Adrenal gland (tissue), 5 donors: ENCODE data around the gene KRT37.

ENCODE experiments used
- POLR2A ChIP-seq, 2 donors: fragments of 450-650 bp; IDR thresholded peaks; one replicate each; pipeline ENCODE4 v1.6.1; 2017; ENCODE audit warnings: antibody characterized with exemption in 2 of 2, mild to moderate bottlenecking in 2 of 2, moderate library complexity in 1 of 2
- TF ChIP-seq, protein P1 (sequence below), 6 experiments: fragments of 450-650 bp in 4 of 6; fragments of 200-600 bp in 2 of 6; sonication (generic) in 1 of 6; IDR thresholded peaks; 1 replicate in 5 of 6; 2 replicates in 1 of 6; pipeline versions ENCODE4 v1.5.1 to v1.8.0; 2016 to 2021; ENCODE audit warnings: antibody characterized with exemption in 6 of 6, mild to moderate bottlenecking in 2 of 6, moderate library complexity in 1 of 6
- donor health status: DM: no; HTN: no; CAD: no.

DNA sequence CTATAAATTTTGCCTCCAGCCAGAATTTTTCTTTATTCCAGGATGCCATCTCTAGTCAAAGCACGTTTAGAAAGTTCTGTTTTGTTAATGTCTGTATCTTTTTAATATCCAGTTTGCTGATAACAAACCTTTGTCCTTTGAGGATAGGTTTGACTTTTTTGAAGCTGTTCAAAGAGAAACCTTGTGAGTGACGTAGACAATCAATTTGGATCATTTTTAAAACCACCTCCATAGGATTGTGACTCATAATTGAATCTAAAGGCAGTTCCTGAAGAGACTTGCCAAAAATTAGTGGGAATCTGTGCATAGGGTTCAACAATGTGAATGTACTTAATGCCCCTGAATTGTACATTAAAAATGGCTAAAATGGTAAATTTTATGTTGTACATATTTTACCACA lies 32.9 kb downstream of the KRT37 start:
- TF ChIP-seq, protein P1, sequence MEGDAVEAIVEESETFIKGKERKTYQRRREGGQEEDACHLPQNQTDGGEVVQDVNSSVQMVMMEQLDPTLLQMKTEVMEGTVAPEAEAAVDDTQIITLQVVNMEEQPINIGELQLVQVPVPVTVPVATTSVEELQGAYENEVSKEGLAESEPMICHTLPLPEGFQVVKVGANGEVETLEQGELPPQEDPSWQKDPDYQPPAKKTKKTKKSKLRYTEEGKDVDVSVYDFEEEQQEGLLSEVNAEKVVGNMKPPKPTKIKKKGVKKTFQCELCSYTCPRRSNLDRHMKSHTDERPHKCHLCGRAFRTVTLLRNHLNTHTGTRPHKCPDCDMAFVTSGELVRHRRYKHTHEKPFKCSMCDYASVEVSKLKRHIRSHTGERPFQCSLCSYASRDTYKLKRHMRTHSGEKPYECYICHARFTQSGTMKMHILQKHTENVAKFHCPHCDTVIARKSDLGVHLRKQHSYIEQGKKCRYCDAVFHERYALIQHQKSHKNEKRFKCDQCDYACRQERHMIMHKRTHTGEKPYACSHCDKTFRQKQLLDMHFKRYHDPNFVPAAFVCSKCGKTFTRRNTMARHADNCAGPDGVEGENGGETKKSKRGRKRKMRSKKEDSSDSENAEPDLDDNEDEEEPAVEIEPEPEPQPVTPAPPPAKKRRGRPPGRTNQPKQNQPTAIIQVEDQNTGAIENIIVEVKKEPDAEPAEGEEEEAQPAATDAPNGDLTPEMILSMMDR (IDR thresholded peaks at IDR 0.05): no peak
- TF ChIP-seq POLR2A (IDR thresholded peaks at IDR 0.05): no peak
